OCI-M2 (cell line): ENCODE results near the gene HSD17B11.
"Not testable (repeated sequence)": the region's sequence is repeated elsewhere in the genome, so short reads cannot be mapped to it uniquely, and the experiment has no call there.

ENCODE experiments used
- DNase-seq: peaks from one replicate; lab custom pipeline; 2025; ENCODE audit not compliant: unreplicated experiment; lab: John Stamatoyannopoulos, UW

Gene HSD17B11

DNA sequence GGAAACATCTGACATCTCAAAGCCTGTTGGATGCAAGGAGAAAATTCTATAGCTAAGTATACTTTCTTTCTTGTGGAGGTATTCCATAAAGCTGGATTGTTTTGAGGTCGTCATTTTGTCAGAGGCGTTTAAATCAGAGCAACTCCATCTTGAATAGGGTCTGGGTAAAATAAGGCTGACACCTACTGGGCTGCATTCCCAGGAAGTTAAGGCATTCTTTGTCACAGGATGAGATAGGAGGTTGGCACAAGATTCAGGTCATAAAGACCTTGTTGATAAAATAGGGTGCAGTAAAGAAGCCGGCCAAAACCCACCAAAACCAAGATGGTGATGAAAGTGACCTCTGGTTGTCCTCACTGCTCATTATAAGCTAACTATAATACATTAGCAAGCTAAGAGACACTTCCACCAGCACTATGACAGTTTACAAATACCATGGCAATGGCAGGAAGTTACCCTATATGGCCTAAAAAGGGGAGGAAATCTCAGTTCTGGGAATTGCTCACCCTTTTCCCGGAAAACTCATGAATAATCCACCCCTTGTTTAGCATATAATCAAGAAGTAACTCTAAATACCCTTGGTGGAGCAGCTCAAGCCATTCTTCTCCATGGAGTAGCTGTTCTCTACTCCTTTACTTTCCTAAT lies 80.2 kb downstream of the HSD17B11 start:
- DNase-seq: no peak

DNA sequence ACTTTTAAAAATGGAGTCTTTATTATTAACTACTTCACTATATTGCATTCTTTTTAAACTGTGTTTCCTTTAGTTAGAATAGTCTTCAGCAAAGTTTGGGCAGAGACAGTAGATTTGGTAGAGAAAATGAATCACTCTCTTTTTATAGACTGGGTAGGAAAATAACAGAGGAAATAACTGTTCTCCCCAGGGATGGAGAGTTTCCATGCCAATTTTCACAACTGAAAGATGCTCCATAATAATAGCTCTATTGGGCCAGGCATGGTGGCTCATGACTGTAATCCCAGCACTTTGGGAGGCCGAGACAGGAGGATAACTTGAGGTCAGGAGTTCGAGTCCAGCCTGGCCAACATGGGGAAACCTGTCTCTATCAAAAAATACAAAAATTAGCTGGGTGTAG lies 81.4 kb downstream of the HSD17B11 start:
- DNase-seq: no peak

DNA sequence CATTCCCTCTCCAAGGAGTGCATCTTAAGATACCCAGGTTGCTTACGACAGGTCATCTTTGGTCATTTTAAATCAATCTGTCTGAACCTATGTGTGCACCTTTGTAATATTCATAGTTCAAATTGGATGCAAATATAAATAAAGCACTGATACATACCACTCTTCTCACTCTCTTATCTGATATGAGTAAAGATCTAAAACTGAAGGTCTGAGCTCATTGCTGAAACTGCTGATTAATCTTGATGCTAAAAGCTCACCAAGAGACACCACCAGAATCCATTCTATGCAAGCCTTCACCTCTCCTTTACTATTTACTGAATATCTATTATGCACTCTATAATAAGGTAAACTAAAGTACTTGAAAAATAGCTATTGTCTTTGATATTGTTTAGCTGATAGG lies 84.9 kb downstream of the HSD17B11 start:
- DNase-seq: no peak

- no peak for DNase-seq
These were observed 85.4 kb downstream of the HSD17B11 start for GRCh38 chr4:87305562-87305961.

DNA sequence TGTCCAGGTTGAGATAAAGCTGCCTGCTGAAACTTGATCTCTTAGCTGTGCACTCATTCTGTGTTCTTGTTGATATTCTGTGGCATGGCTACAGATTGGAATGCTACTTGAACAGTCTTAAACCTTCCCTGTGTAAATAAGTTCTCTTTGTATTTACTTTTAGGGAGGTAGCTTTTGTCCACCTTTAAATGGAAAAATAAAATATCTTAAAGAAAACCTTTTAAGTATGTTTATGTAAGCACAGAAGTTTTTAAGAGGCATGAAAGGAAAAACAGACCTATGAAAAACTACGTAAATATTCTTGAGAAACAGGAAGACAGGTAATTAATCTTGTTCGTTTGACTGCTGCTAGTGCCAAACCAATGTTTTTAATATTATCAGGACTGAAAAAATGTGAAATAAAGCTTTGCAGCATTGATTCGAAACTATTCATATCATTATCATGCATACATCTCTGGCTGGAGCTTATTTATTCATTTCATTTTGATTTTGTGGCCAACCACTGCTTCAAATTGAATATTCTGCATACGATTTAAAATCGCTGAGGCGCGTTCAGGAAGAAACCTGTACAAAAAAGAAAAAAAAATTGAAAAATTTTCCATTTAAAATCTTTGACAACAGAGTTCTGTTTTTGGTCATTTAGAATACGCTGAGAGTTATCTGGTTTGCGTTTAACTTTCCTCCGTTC lies 86.1 kb downstream of the HSD17B11 start:
- DNase-seq: no peak

- DNase-seq: no peak
These were observed 91.1 kb downstream of the HSD17B11 start for GRCh38 chr4:87299898-87300297.

DNA sequence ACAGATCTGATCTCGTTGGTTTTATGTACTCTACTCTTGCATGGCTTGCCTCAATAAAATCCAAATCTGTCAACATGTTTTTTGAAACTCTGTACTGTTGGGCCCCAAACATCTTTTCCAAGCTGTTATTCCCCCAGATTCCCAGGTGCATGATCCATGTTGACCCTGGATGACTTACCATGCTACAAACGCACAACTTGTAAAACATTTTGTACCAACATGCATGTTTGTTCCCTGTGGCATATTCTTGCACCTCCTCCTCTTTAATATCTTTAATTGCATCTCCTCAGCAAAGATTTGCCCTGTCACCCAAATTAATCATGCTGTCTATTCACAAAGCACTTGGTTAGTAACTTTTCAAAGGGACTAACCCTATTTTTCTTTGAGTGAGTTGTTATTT lies 92.6 kb downstream of the HSD17B11 start:
- DNase-seq: no peak

DNA sequence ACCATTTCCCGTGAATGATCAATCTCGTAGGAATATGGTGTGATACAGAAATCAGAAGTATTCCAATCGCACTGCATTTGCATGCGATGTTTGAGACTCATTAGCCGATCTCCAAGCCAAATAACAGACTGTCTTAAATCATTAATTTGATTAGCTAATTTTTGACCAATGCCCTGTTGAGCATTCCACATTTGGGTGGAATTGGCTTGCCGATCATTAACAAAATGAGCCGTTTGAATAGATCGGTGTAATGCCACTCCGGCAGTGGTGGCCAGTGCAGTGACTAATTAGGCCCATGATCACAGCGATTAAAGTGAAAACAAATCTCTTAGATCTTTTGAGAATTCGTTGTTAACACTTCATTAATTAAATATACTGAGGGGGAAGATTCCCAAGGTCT lies 96.1 kb downstream of the HSD17B11 start:
- not testable (repeated sequence) for DNase-seq

GRCh38 chr4:87293889-87294288 lies 97.1 kb downstream of the HSD17B11 start:
- DNase-seq: not testable (repeated sequence)

DNA sequence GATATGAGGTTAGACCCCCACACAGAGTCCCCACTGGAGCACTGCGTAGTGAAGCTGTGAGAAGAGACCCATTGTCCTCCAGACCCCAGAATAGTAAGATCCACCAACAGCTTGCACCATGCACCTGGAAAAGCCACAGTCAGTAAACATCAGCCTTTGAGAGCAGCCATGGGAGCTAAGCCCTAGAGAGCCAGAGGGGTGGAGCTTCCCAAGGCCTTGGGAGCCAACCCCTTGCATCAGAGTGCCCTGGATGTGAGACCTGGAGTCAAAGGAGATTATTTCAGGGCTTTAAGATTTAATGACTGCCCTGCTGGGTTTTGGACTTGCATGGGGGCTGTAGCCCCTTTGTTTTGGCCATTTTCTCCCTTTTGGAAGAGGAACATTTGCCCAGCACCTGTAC lies 104.0 kb downstream of the HSD17B11 start:
- no peak for DNase-seq
